ENCODE measurements around the gene ART4. TPM values are rescaled to one million over a fixed set of nuclear protein-coding genes. Genes with fewer than 3 reads are reported as not detected.
A peak's percentile ranks its signal among the peaks of the same experiment; 100 is the strongest.

The ART4 gene
- total and polyA plus RNA-seq, 4 donors, result 10.5 to 40.7 (median 22.2) TPM

GRCh38 chr12:14777271-14777670 lies 66.1 kb downstream of the ART4 start:
- H3K27me3 ChIP-seq (ENCODE audit: control insufficient read depth in 4 of 4, insufficient read depth in 4 of 4, low read length in 3 of 4), result no peaks in the 10 kb centered on the region
- no peak overlapping the region for H3K9ac ChIP-seq (ENCODE audit: low read depth in 1 of 2, low read length in 2 of 2)
- H3K9me3 ChIP-seq (ENCODE audit: control insufficient read depth in 4 of 4, low read length in 3 of 4), result no peaks in the 10 kb centered on the region
- DNase-seq (ENCODE audit: low spot score), result no peak
- no peak overlapping the region for H3K4me3 ChIP-seq (ENCODE audit: low read depth in 1 of 3, low read length in 3 of 3)
- WGBS, result 41% methylated on average over 3 of the region's 3 CpGs
- H3K27ac ChIP-seq (ENCODE audit: low read depth in 1 of 2, low read length in 2 of 2), result no peak overlapping the region
- H3K36me3 ChIP-seq (ENCODE audit: control insufficient read depth in 4 of 4, insufficient read depth in 3 of 4, low read depth in 1 of 4, low read length in 3 of 4), result no peaks in the 10 kb centered on the region
- peaks cover 0 to 21% (median 3%) of the 10 kb centered on the region in 4 donors for H3K4me1 ChIP-seq (ENCODE audit: control insufficient read depth in 4 of 4, insufficient read depth in 4 of 4, low read length in 3 of 4)
- TF ChIP-seq FOXA2 (IDR thresholded peaks at IDR 0.05), result no peak
- no peak for TF ChIP-seq JUND (IDR thresholded peaks at IDR 0.05)
- no peak for TF ChIP-seq YY1 (IDR thresholded peaks at IDR 0.05)
- no peak for TF ChIP-seq RAD21 (IDR thresholded peaks at IDR 0.05)
- TF ChIP-seq RXRA (IDR thresholded peaks at IDR 0.05), result no peak

- DNase-seq (ENCODE audit: low spot score), result no peak
These were observed 66.9 kb downstream of the ART4 start for GRCh38 chr12:14776236-14776961.

GRCh38 chr12:14775636-14775980 lies 67.7 kb downstream of the ART4 start:
- 43% methylated on average over 1 of the region's 1 CpG for WGBS
- DNase-seq (ENCODE audit: low spot score), result no peak
- peak overlapping the region; percentile 80 to 93 for H3K27ac ChIP-seq (ENCODE audit: low read depth in 1 of 2, low read length in 2 of 2)
- H3K36me3 ChIP-seq (ENCODE audit: control insufficient read depth in 4 of 4, insufficient read depth in 3 of 4, low read depth in 1 of 4, low read length in 3 of 4), result no peaks in the 10 kb centered on the region
- H3K9me3 ChIP-seq (ENCODE audit: control insufficient read depth in 4 of 4, low read length in 3 of 4), result no peaks in the 10 kb centered on the region
- H3K4me1 ChIP-seq (ENCODE audit: control insufficient read depth in 4 of 4, insufficient read depth in 4 of 4, low read length in 3 of 4), result peaks cover 0 to 21% (median 5%) of the 10 kb centered on the region in 4 donors
- peak in 1 of 2 donors; percentile 38 for TF ChIP-seq JUND (IDR thresholded peaks at IDR 0.05)
- no peak for TF ChIP-seq YY1 (IDR thresholded peaks at IDR 0.05)
- peak overlapping the region in 1 of 3 donors; percentile 72 for H3K4me3 ChIP-seq (ENCODE audit: low read depth in 1 of 3, low read length in 3 of 3)
- H3K27me3 ChIP-seq (ENCODE audit: control insufficient read depth in 4 of 4, insufficient read depth in 4 of 4, low read length in 3 of 4), result no peaks in the 10 kb centered on the region
- H3K9ac ChIP-seq (ENCODE audit: low read depth in 1 of 2, low read length in 2 of 2), result no peak overlapping the region

More at GRCh38 chr12:14776236-14776961, 66.9 kb downstream of the ART4 start:
- Histone ChIP-seq H3K9ac (ENCODE audit: low read depth in 1 of 2, low read length in 2 of 2) (no peak overlapping the region), H3K4me3 (ENCODE audit: low read depth in 1 of 3, low read length in 3 of 3) (no peak overlapping the region), H3K27me3 (ENCODE audit: control insufficient read depth in 4 of 4, insufficient read depth in 4 of 4, low read length in 3 of 4) (no peaks in the 10 kb centered on the region), H3K4me1 (ENCODE audit: control insufficient read depth in 4 of 4, insufficient read depth in 4 of 4, low read length in 3 of 4) (peaks cover 0 to 21% (median 3%) of the 10 kb centered on the region in 4 donors), H3K9me3 (ENCODE audit: control insufficient read depth in 4 of 4, low read length in 3 of 4) (no peaks in the 10 kb centered on the region), H3K36me3 (ENCODE audit: control insufficient read depth in 4 of 4, insufficient read depth in 3 of 4, low read depth in 1 of 4, low read length in 3 of 4) (no peaks in the 10 kb centered on the region), H3K27ac (ENCODE audit: low read depth in 1 of 2, low read length in 2 of 2) (peak overlapping the region in 1 of 2 donors; percentile 19)
- 70% methylated on average over 5 of the region's 5 CpGs for WGBS
- TF ChIP-seq CTCF (IDR thresholded peaks at IDR 0.05; ENCODE audit: low read depth, low read length, missing input control), result peak; percentile 10
- TF ChIP-seq RAD21 (IDR thresholded peaks at IDR 0.05), result peak in 1 of 2 donors; percentile 30
- no peak for TF ChIP-seq HNF4G (IDR thresholded peaks at IDR 0.05)

Other genes with a start within 250 kb of the ART4 start
- under 1 TPM in 1 of 2 donors, not detected in 1; 0.05 TPM for gene GUCY2C, start 146.9 kb downstream of the ART4 start, total RNA-seq
- under 1 TPM in 1 of 2 donors, not detected in 1; 0.01 TPM for gene GUCY2C, start 146.9 kb downstream of the ART4 start, polyA plus RNA-seq
- 10 to 100 TPM; 10.9 to 13.6 TPM for gene WBP11, start 40.0 kb downstream of the ART4 start, total RNA-seq
- gene WBP11, start 40.0 kb downstream of the ART4 start, polyA plus RNA-seq, result 10 to 100 TPM in 1 of 2 donors, 1 to 10 TPM in 1; 9.9 to 16.6 TPM
- gene C12orf60, start 39.9 kb downstream of the ART4 start, total RNA-seq, result 1 to 10 TPM in 1 of 2 donors, under 1 TPM in 1; 0.50 to 1.5 TPM
- gene C12orf60, start 39.9 kb downstream of the ART4 start, polyA plus RNA-seq, result 1 to 10 TPM in 1 of 2 donors, under 1 TPM in 1; 0.53 to 1.9 TPM
- gene SMCO3, start 29.3 kb downstream of the ART4 start, total RNA-seq, result under 1 TPM; 0.59 to 0.93 TPM
- under 1 TPM; 0.17 to 0.54 TPM for gene SMCO3, start 29.3 kb downstream of the ART4 start, polyA plus RNA-seq
- gene MGP, start 42.3 kb upstream of the ART4 start, total RNA-seq, result 1 to 10 TPM in 1 of 2 donors, under 1 TPM in 1; 0.98 to 6.1 TPM
- 10 to 100 TPM; 16.0 to 20.7 TPM for gene MGP, start 42.3 kb upstream of the ART4 start, polyA plus RNA-seq
- gene ERP27, start 95.0 kb upstream of the ART4 start, total RNA-seq, result 1 to 10 TPM in 1 of 2 donors, under 1 TPM in 1; 0.59 to 5.8 TPM
- under 1 TPM; 0.14 to 0.43 TPM for gene ERP27, start 95.0 kb upstream of the ART4 start, polyA plus RNA-seq
- gene ARHGDIB, start 118.1 kb upstream of the ART4 start, total RNA-seq, result 10 to 100 TPM; 37.6 to 66.9 TPM
- gene ARHGDIB, start 118.1 kb upstream of the ART4 start, polyA plus RNA-seq, result 10 to 100 TPM; 36.3 to 57.4 TPM
- gene PDE6H, start 129.5 kb upstream of the ART4 start, total RNA-seq, result not detected
- gene PDE6H, start 129.5 kb upstream of the ART4 start, polyA plus RNA-seq, result not detected